LNCaP clone FGC (cell line): ENCODE data around the gene GRIK4.

Experiments
- DNase-seq: peaks from one replicate; pipeline ENCODE4 v3.0.0-alpha.2; 2011; ENCODE audit warnings: low read depth
- H3K4me3 ChIP-seq: 2 replicates; pipeline ENCODE4 v1.5.1; 2011; ENCODE audit warnings: mild to moderate bottlenecking, low read depth, low read length, control low read depth
- TF ChIP-seq, protein P1 (sequence below): IDR thresholded peaks from 2 replicates; pipeline ENCODE4 v1.5.1; 2012; ENCODE audit warnings: mild to moderate bottlenecking; ENCODE audit not compliant: control insufficient read depth, insufficient read depth; ENCODE audit errors: extremely low read depth

Gene GRIK4

DNA sequence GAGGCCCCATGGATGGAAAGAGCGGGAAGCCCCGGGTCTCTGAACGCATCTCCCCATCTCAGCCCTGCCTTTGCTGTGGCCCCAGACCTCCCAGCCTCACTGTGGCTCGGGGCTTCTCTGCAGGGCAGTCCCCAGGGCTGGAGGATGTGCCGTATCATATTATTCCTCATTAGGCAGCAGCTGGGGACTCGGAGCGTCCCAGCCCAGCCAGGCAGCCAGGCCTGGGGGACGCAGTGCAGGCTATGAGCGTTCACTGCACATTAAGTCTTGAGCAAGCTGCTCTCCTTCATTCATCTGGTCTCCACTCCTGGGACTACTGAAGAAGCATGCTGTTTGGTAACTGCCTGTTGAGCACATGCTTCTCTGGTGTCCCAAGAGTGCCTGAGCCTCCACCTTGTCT lies 285.6 kb downstream of the GRIK4 start:
- H3K4me3 ChIP-seq = no peak overlapping the region
- TF ChIP-seq, protein P1, sequence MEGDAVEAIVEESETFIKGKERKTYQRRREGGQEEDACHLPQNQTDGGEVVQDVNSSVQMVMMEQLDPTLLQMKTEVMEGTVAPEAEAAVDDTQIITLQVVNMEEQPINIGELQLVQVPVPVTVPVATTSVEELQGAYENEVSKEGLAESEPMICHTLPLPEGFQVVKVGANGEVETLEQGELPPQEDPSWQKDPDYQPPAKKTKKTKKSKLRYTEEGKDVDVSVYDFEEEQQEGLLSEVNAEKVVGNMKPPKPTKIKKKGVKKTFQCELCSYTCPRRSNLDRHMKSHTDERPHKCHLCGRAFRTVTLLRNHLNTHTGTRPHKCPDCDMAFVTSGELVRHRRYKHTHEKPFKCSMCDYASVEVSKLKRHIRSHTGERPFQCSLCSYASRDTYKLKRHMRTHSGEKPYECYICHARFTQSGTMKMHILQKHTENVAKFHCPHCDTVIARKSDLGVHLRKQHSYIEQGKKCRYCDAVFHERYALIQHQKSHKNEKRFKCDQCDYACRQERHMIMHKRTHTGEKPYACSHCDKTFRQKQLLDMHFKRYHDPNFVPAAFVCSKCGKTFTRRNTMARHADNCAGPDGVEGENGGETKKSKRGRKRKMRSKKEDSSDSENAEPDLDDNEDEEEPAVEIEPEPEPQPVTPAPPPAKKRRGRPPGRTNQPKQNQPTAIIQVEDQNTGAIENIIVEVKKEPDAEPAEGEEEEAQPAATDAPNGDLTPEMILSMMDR = no peak
- DNase-seq = no peak

DNA sequence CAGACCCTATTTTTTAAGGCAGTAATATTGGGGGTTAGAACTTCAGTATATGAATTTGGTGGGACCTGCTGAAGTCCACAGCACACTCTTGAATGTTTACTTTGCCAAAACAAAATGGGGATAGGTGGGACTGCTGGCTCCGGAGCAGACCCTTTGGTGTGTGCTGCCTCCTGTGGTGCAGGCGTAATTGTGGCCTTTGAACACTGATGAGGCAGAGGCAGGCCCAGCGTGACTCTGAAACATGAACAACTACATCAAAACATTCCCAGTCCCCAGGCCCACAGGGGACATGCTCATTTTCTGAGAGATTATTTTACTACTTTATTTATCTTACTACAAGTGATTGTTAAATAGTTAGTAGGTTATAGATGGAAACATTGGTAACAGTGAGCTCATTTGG lies 287.3 kb downstream of the GRIK4 start:
- TF ChIP-seq, protein P1 = no peak
- no peak for DNase-seq
- no peak overlapping the region for H3K4me3 ChIP-seq

DNA sequence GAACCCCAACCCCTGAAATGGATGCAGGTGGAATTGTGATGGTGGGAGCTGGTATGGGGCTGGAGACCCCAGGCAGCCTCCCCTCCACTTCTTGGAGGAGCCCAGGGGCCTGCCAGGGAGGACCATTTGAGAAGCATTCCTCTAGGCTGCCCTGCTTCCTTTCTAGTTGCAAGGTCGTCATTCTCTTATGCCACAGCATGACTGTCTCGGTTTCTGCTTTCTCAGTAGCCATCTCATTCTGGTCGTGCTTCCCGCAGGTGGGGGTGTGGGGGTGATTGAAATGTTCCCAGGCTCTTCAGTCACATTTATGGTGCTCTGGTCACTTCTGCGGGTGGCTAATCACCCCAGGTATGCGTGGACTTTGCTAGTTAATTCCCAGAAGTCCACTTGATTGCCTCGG lies 288.7 kb downstream of the GRIK4 start:
- no peak for DNase-seq
- TF ChIP-seq, protein P1 = no peak
- H3K4me3 ChIP-seq = no peak overlapping the region

DNA sequence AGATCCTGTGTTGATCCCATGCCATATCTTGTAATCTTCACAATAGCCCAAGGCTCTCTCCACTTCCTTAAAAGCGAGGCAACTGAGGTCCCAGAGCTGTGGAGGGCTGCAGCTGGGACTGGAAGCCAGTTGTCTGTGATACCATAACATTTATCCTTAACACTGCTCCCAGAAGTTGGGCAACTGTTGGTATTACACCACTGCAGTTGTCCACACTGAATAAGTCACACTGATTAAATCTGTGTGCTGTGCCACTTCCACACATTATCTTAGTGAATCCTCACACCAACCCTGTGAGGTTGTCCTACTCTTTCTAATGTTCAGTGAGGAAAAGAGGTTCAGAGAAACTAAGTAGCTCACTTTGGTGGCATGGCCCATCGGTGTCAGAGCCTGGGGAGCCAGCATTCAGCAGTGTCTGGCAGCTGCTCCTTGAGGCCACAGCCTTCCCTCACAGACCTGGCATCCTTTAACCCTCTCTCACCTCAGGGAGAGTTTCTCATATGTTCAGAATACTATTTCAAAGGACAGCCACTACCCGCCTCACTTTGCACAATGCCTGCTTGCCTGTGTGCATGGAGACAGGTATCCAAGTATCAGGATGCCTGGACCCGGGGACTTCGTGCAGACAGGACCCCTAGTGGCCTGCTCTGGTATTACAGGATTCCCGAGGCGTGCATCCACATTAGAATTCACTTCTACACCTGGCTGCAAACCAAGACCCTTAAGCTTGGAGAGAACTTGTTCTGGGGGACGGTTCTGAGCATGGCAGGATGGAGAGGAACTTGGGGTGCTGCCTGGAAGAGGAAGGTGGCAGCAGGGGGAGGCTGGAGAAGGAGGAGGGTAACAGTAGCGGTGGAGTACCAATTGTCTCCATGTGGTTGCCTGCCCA lies 290.5 kb downstream of the GRIK4 start:
- H3K4me3 ChIP-seq = no peak overlapping the region
- TF ChIP-seq, protein P1 = peak; percentile 82
- DNase-seq = peak; percentile 19

DNA sequence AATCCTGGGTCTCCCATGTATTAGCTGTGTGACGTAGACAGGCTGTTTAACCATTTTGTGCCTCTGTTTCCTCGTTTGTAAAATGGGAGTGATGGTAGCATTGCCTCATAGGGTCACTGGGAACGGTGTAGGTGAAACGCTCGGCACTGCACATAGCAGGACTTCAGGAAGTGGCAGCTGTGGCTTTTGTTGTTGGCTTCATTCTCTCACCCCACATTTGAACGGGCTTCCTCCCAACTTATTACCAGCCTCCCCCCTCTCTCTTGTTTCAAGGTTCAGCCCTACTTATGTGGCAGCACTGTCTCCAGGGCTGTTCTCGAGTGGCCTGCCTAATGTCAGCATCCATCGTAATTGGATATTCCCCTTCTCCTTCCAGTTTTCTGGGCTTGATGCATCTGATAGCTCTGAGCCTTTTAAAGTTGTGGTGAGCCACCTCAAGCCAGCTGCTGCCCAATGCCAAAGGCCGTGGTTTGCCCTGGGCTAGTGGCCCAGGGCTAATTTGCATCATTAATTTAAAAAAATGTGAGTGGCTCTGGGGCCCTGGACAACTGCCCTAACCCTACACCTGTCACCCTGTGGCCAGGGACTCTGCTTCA lies 294.5 kb downstream of the GRIK4 start:
- no peak overlapping the region for H3K4me3 ChIP-seq
- DNase-seq = no peak
- TF ChIP-seq, protein P1 = no peak

GRCh38 chr11:120807414-120808150 lies 296.0 kb downstream of the GRIK4 start:
- DNase-seq = no peak
- H3K4me3 ChIP-seq = no peak overlapping the region
- TF ChIP-seq, protein P1 = no peak
